Fibroblast of skin of left biceps (primary cell): ENCODE measurements around the gene VTN.

ENCODE experiments used
- DNase-seq, 2 experiments: peaks; one replicate each; pipeline ENCODE4 v3.0.0-alpha.2; 2013; ENCODE audit warnings: low read depth in 2 of 2

VTN gene

GRCh38 chr17:28320215-28321061 is 49.7 kb downstream of the VTN start:
- no peak for DNase-seq

DNA sequence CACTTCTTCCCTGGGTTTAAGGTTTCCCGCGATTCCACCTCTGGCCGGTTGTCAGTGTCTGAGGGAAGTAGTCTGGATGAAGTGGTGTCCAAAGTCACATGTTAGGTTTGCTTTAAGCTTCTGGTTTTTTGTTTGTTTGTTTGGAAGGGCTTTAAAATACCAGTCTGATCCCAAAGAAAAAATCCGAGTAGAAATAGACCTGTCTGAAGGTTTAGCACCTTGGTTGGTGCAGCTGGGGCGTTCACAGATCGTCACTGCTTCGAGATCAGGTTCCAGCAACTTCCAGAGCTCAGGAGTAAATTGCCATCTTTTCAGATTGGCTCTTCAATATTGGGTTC is 50.5 kb downstream of the VTN start:
- DNase-seq, result no peak

GRCh38 chr17:28318759-28319597 is 51.1 kb downstream of the VTN start, which contains the start of gene TMEM97:
TSS of gene TMEM97 (plus strand) at chr17:28319200. CDS start at chr17:28319240, 40 bp downstream.
- DNase-seq, result peak; percentile 87 to 88

- DNase-seq, result no peak
Measured at GRCh38 chr17:28317966-28318758, 51.9 kb downstream of the VTN start.
